GM18870 (cell line): ENCODE measurements around the gene PAM.
A peak's percentile ranks its signal among the peaks of the same experiment; 100 is the strongest.

Experiments
- ATAC-seq: cut with Tn5 transposase; IDR thresholded peaks from one replicate; pipeline ENCODE4 v1.9.1; 2021; ENCODE audit warnings: moderate library complexity; ENCODE audit not compliant: unreplicated experiment

Gene PAM

DNA sequence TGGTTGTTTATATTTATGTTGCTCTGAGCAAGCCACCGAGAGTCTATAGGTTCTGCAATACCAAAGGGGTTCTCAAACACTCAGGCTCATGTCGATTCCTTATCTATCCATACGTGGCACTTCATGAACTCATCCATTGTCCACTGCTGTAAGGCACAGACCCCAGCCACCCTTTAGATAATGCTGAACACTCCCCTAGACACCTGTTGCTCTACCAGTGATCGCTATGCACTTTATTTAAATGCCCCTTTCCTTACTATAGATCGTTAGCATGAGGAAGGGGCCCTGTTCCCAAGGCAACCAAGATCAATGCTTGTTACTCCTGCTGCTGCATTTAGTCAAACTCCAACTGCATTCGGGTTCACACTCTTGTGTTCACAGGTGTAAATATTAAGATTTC lies 171.9 kb downstream of the PAM start:
- ATAC-seq = no peak

DNA sequence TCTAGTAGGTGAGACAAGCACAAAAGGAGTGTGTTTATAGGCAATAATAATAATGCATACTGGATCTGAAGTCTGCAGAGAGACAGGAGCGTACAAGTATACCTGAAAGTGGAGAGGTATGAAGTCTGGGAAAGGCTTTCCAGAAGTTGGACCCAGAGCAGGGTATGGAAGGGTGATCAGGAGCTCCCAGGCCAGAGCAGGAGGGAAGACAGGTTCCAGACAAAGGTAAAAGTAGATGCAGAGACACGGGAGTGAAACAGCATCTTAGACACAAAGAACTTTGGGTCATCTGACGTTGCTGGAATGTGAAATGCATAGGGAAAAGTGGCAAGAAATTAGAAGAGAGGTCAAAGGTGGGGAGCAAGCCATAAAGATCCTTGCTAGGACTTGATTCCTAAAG lies 175.1 kb downstream of the PAM start:
- no peak for ATAC-seq

DNA sequence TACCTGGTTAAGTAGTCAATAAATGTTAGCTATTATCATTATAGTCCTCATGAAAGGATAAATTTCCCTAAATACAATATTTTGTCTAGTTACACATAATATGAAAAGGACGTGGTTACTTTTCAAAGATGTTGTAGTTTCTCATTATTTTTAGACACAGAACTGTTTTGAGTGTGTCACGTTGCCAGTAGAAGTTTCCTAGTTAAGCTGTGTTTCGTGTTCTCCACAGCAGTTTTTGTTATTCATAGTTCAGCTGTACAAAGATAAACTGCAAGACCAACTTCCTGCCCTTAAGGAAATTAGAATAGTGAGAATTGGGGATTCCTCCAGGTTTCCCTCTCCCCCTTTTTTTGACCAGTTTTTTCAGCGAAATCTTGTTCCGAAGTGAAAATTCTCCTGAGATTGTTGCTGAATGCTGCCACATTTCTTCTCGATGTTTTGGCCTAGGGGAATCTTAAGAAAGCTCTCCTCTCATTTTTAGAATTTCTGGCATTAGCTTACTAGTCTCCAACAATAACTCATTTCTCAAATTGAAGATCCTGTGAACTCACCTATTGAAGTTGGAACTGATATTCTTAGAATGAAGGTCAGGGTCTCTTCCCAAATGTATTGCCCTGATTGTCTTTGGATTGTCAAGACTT lies 176.1 kb downstream of the PAM start:
- no peak for ATAC-seq

DNA sequence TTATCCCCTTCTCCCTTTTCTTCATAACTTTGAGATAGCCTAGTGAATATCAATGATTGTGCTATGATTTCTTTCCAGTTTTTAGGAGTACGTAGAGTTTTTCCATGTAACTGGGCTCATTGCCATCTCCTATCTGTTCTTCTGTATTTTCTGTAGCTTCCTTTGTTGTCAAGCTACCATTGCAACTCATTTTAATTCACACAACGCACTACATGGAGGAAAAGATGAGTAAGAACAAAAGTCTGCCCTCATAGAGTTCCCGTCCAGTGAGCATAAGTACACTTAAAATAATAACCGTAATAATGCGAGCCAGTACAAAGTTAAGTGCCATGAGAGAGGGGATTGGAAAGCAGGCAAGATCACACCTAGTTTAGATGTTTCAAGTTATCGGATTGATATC lies 177.7 kb downstream of the PAM start:
- ATAC-seq = peak; percentile 44

DNA sequence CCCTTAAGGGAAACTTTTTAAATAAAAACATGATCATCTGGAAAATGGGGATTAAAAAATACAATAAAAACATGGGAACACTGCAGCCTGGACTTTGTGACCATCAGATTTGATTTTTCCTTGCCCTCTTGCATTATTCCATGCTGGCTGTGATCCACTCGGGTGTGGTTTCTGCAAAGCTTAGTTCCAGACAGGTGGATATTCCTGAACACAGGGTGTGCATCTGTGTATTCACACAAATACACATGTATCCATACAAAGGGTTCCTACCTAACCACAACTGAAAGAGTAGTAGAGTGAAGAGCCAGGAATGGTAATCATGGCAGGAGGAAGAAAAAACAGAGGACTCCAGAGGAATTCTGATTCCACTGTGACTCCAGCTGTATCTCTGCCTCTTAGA lies 178.2 kb downstream of the PAM start:
- ATAC-seq = no peak

DNA sequence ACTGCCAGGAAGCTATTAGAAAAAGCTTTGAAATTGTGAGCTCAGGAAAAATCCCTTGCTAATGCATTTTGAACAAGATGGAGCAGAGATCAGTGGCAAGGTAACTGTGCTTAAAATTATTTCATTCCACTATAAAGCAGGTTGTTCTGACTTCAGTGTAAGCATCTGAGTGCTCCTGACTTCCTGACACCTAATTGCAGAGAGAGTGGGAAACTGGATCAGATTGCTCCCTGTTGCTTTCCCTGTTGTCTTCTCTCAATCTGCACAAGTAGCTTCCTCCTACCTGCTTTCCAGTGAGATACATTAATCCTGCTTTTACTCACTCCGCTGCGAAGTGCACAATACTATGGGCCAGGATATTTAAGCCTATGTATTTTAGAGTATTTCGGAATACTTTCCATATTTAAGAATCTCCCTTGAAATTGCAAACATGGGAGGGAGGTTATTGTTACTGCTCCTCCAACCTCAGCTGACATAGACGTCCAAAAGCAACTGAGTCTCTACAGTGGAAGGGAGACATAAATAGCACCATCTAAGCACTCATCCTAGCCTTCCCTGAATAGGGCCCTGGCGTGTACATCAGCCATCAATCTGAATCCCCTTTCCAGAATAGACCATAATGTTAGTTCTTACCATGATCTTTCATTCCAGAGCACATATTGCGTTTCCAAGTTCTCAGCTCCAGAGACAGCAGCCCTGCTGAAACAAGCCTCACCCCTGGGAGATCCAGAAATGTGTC lies 178.8 kb downstream of the PAM start:
- ATAC-seq = no peak

DNA sequence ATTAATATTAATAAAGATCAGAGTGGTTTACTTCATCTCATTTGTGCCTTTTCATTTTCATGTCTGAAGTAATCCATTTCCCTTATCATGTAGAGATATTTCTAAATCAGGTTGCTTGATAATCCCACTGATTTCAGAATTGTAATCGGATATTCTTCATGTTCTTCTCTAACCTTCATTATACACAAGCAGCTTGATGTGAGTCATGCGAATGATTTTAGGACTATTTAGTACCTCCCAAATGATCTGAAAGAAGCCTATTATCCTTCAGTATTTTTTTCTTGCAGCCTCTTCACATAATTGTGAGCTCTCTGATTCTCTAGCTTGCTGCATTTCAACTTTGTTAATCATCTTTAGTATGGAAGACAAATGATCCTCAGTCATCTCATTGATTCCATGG lies 182.8 kb downstream of the PAM start:
- no peak for ATAC-seq

DNA sequence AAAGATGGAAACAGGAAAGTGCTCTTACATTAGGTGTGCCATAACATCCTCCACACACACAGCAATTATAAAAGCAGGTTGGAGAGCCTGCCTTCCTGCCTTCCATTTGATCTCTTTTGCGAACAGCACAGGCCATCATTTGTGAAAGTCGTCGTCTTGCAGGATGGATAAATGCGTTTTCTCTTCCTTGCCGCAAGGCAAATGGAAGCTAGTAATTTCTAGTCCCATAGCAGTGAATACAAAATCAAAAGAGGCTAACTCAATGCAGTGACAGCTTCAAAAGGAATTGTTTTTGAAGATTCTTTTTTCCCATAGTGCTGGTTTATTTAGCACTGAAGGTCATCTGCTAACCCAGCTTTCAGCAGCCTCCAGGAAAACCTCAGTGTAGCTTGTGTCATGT lies 186.0 kb downstream of the PAM start:
- no peak for ATAC-seq

DNA sequence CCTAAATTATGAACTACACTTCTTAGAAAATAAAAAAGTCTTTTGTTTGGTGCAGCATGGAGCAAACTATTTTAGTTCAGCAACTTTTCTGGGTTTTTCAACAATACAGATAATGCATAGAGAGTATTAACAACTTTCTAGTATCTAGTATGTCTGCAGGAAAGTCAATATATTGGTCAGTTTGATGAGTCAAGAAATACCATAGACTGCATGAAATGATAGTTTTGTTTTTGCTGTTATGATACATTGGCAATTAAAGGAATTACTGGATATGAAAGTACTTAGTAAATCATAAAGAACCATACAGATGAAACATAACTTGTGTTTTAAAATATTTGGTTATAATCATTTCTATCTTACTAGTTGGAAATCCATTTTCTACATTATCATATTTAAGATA lies 191.3 kb downstream of the PAM start:
- no peak for ATAC-seq

DNA sequence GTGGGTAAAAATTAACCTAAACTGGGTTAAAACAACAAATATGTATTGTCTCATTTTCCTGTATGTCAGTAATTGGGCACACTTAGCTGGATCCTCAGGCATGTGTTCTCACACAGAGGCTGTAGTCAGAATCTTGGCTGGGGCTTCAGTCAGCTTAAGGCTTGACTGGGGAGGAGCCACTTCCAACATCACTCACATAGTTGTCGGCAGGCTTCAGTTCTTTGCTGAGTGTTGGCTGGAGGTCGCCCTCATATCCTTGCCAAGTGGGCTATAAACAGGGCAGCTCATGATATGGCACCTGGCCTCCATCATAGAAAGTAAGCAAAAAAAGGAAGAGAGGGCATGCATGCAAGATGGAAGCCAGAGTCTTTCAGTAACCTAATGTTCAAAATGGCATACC lies 191.9 kb downstream of the PAM start:
- ATAC-seq = no peak

DNA sequence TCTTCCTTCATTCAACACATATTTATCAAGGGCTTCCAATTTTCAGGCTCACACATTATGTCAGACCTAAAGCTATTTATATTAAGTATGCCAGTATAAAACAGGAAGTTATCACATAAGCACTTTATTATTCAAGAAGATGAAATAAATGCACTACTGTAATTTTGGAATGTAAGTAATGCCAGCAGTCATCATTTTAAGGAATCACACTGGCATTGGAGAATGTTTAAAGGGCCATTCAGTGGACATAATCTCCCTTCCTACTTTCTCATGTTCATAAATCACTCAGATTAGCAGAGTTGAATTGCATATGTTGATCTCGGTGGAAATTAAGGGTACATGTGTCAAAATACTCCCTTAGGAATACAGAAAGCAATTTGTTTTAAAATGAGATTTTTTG lies 200.4 kb downstream of the PAM start:
- ATAC-seq = no peak

DNA sequence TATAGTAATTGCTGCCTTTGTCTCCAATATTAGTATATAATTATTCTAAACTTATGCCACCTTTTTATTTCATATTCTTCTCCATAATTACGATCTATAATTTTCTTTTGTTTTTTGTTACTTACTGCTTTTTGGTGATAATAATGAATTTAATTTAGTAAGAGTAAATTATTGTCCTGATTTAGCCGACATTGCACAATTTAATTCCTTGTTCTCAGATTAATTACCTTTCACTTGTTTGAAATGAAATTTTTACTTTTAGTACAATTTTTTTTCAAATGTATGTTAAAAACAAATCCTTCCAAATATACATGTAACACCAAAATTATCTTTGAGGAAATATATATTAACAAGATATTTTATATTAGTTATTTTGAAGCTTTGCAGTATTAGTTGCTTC lies 201.5 kb downstream of the PAM start:
- ATAC-seq = no peak

DNA sequence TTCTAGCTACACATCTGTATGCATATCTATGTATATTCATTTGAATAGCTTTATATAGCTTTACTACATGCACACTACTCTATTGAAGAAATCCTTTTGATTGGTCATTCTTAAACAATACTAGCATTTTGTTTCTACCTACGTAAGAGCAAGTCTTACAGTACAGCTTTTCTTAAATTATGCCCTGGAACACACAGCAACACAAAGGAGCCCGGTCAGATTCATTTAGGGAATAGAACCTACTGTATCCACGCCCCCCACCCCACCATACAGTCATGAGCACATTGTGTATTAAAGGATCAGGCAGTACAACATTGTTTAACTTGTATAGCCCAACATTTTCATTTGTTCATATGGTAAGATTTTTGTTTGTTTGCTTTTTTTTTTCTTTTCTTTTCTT lies 202.0 kb downstream of the PAM start:
- no peak for ATAC-seq

DNA sequence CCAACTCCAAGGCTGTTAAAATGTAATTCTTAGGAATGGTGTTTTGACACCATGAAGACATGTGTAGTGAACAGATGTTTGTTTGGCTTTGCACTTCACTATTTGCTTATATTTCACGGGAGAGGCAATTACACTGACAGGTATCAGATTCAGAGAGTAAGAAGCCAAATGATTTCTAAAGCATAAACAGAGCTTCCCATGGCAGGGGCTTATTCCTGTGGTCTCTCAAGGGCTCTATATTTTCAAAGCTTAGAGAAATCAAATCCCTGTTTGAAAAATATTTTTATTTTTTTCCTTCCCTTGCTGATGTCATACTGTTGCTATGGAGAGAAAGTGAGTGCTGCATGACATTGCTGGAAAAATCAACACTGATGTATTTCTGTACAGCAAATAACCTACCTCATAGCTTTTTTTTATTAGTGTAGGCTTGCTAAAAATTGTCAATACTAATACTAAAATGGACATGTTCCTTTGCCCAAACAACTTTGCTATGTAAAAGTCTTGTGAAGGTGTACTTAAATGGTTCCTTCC lies 203.4 kb downstream of the PAM start:
- peak; percentile 20 for ATAC-seq

DNA sequence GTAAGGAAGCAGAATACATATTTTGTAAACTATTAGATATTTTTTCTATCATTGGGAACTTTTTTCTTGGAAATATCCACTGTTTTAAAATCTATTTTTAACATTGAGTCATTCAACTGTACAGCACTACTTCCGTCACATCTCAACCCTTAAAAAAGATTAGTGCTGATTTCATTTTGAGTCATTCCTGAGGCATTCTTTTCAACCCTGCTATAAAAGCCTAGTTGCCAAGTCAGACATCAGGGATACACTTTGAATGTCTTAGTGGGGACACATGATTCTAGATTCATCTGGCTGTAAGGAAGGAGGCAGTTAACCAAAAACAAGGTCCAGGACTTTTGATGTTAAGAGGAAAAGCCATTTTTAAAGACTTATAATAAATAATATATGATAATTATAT lies 203.9 kb downstream of the PAM start:
- peak; percentile 86 for ATAC-seq

DNA sequence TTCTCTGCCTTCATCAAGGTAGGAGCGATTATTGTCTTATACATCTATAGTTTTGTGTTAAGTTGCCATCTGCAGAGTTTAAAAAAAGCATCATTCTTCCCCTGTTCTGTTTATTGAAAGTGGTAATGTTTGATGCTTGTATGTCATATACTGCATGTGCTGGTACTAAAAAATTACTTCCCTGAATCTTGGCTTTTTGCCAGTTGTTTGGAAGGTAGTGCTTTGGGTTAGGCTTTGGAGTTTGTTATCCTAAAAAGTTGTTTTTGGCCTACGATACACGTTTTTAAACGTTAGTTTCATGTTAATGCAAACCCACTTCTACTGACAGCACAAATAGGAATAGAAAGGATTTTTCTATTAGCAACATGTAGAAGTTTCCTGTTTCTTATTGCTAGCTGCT lies 206.6 kb downstream of the PAM start:
- no peak for ATAC-seq

DNA sequence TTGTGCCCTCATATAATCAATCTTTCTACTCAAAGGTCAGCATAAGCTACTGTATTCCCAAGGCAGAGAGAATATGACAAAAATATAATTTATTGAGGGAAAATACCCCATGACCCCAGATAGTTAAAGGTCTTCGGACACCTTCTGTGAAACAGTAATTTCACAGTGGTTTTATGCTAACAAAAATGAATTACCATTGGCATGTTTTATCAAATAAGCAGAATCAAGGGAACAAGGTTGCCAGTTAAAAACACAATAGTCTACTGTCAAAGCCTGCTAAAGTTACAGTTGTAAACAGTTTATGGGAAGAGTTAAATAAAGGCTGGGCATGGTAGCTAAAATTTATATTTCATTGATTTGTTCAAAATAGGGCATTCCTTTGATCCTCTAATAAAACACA lies 210.5 kb downstream of the PAM start:
- no peak for ATAC-seq

DNA sequence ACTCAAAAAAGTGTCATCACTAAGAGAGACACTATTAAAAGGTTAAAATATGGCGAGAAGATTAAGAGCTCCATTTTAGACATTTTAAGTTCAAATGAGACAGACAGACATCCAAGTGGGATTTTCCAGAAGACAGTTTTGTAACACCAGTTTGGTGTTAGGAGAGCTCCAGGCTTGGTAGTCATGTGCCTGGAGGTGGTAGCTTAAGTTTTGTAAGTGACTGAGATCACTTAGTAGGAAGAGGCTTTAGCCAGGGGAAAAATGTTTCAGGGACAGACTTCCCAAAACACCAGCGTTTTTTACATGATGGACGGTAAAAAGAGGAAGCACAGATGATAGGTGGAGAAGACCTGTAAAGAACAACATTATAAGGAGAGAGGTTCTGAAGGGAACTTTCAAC lies 214.5 kb downstream of the PAM start:
- no peak for ATAC-seq

DNA sequence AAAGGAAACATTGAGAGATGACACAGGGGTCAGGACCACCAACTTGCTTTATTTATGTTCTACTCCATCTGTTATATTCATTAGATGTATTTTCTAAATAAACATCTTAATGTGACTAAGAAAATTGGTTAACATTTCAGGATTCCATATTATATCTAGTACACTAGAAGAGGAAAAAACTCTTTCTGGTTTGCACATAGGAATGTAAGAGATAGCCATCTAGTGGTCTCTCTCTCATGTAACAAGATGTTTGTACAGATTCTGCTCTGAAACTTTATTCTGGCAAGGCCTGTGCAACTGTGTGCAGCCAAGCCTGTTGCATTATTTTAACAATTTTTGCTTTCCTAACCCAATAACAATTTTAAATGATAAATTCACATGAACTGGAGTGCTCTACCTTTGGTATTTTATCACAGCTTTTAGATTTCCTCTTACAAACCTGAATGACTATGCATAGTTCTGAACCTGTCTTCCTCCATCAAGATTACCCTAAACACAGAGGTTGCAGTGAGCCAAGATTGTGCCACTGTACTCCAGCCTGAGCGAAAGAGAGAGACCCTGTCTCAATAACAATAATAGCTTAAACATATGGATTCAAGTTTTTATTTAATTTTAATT lies 216.7 kb downstream of the PAM start:
- no peak for ATAC-seq

DNA sequence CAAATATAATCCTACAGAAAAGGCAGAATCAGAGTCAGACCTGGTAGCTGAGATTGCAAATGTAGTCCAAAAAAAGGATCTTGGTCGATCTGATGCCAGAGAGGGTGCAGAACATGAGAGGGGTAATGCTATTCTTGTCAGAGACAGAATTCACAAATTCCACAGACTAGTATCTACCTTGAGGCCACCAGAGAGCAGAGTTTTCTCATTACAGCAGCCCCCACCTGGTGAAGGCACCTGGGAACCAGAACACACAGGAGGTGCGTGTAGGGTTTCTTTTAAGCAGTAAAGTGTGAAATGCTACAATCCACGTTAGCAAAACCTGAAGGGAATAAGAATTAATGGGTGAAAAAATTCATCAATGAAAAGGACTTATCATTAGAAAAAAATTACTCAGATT lies 219.1 kb downstream of the PAM start:
- ATAC-seq = no peak

DNA sequence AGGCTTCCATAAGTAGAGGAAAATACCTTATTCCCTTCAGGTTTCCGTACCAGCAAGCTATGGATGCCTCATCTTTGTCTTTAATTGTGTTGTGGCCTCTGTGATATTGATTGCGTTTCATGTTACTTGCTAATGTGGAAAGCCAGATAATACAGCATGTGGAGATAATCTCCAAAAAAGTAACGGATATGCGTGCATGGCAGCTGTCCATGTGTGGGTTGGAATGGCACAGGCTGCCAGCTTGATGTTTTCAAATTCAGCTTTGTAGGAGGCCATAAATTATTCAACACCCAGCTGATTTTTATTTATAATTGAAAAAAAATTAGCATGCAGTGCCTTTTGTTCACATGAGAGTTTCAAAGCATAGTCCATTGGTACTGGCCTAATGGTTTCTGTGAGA lies 219.9 kb downstream of the PAM start:
- no peak for ATAC-seq

DNA sequence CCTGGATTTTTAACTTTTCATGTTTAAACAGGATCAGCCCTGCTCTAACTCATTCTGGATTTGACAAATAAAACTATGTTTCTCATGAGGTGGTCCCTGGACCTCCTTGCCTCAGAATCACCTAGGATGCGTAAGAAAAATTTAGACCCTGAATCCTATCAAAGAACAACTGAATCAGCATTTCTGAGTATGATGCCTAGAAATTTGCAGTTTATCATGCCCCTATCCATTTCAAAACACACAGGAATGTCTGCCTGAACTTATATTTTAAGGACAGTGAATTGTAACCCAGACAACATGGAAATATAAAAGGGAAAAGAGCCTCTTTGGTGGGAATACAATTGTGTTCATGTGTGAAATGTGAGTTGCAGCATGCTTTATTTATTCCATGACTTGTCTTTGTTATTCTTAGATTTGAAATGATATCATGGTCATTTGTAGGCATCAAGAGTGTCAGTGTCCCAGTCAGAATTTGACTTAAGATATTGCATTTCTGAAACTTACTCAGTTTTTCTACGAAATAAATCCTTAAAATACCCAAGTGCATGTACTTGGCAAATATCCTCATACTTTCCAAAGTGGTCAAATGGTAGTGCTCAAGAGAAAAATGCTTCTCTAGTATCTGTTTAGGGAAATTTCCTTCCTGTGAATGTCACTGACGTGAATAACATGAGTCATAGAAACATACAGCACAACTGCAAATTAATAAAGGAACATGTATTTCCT lies 220.5 kb downstream of the PAM start:
- no peak for ATAC-seq
